GM23338 (cell line): ENCODE results near the gene MARCHF3.
A peak's percentile ranks its signal among the peaks of the same experiment; 100 is the strongest.

Experiments
- EZH2 ChIP-seq: fragments of 200-600 bp; sonication (generic); IDR thresholded peaks from one replicate; pipeline ENCODE4 v1.8.0; 2017; ENCODE audit warnings: antibody characterized with exemption, mild to moderate bottlenecking, low read depth; ENCODE audit not compliant: unreplicated experiment
- EZH2phosphoT487 ChIP-seq: fragments of 200-600 bp; sonication (generic); IDR thresholded peaks from one replicate; pipeline ENCODE4 v1.8.1; 2018; ENCODE audit warnings: antibody characterized with exemption; ENCODE audit not compliant: unreplicated experiment
- JUNB ChIP-seq: IDR thresholded peaks from one replicate; pipeline ENCODE4 v1.6.1; 2016; ENCODE audit warnings: antibody characterized with exemption; ENCODE audit not compliant: unreplicated experiment
- POLR2AphosphoS5 ChIP-seq: IDR thresholded peaks from 2 replicates; pipeline ENCODE4 v1.6.1; 2016; ENCODE audit warnings: antibody characterized with exemption, low read depth
- STAT1 ChIP-seq: IDR thresholded peaks from one replicate; pipeline ENCODE4 v1.6.1; 2016; ENCODE audit warnings: antibody characterized with exemption; ENCODE audit not compliant: unreplicated experiment
- TF ChIP-seq, protein P1 (sequence below): fragments of 250-450 bp; sonication (Bioruptor Pico); IDR thresholded peaks from 2 replicates; pipeline ENCODE4 v1.5.0; 2020; ENCODE audit warnings: mild to moderate bottlenecking, moderate library complexity
- TF ChIP-seq, protein P2 (sequence below), 2 experiments: fragments of 200-600 bp in 1 of 2; sonication (generic) in 1 of 2; conservative IDR thresholded peaks; 2 replicates each; pipeline versions ENCODE4 v1.5.1 to v1.6.1; 2016 to 2017; ENCODE audit warnings: antibody characterized with exemption in 2 of 2, low read depth in 2 of 2, mild to moderate bottlenecking in 2 of 2, moderate library complexity in 1 of 2
- TF ChIP-seq, protein P3 (sequence below): IDR thresholded peaks from one replicate; pipeline ENCODE4 v1.6.1; 2018; ENCODE audit warnings: antibody characterized with exemption; ENCODE audit not compliant: unreplicated experiment

DNA sequence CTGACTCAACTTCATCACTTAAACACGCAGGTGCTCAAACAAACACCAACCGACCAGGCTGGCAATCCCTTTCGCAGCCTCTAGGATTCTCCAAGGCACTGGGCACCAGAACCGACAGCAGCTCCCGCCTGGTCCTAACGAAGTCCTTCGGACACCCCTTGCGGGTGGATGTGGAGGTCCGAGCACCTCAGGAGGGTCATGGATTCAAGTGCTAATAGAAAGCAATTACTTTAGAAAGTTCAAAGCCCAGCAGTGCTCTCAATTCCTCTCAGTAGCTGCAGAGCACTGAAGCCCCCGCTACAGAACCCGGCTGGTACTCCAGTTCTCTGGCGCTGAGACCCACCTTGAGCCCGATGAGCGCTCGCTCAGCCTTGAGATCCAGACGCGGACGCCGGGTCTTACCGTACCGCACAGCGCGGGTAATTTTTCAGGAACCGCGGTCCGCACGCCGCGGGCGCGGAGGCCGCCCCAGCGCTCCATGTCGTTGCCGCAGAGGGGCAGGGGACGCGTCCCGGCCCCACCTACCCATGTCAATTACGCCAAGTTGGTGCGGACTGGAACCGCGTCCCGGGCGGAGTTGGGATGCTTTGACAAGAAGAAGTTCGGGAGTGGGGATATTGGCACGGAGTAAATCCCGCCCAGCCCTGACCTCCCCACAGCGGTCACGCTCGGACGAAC lies 638 bp downstream of the MARCHF3 start:
- TF ChIP-seq JUNB: no peak
- no peak for TF ChIP-seq POLR2AphosphoS5
- TF ChIP-seq, protein P1, sequence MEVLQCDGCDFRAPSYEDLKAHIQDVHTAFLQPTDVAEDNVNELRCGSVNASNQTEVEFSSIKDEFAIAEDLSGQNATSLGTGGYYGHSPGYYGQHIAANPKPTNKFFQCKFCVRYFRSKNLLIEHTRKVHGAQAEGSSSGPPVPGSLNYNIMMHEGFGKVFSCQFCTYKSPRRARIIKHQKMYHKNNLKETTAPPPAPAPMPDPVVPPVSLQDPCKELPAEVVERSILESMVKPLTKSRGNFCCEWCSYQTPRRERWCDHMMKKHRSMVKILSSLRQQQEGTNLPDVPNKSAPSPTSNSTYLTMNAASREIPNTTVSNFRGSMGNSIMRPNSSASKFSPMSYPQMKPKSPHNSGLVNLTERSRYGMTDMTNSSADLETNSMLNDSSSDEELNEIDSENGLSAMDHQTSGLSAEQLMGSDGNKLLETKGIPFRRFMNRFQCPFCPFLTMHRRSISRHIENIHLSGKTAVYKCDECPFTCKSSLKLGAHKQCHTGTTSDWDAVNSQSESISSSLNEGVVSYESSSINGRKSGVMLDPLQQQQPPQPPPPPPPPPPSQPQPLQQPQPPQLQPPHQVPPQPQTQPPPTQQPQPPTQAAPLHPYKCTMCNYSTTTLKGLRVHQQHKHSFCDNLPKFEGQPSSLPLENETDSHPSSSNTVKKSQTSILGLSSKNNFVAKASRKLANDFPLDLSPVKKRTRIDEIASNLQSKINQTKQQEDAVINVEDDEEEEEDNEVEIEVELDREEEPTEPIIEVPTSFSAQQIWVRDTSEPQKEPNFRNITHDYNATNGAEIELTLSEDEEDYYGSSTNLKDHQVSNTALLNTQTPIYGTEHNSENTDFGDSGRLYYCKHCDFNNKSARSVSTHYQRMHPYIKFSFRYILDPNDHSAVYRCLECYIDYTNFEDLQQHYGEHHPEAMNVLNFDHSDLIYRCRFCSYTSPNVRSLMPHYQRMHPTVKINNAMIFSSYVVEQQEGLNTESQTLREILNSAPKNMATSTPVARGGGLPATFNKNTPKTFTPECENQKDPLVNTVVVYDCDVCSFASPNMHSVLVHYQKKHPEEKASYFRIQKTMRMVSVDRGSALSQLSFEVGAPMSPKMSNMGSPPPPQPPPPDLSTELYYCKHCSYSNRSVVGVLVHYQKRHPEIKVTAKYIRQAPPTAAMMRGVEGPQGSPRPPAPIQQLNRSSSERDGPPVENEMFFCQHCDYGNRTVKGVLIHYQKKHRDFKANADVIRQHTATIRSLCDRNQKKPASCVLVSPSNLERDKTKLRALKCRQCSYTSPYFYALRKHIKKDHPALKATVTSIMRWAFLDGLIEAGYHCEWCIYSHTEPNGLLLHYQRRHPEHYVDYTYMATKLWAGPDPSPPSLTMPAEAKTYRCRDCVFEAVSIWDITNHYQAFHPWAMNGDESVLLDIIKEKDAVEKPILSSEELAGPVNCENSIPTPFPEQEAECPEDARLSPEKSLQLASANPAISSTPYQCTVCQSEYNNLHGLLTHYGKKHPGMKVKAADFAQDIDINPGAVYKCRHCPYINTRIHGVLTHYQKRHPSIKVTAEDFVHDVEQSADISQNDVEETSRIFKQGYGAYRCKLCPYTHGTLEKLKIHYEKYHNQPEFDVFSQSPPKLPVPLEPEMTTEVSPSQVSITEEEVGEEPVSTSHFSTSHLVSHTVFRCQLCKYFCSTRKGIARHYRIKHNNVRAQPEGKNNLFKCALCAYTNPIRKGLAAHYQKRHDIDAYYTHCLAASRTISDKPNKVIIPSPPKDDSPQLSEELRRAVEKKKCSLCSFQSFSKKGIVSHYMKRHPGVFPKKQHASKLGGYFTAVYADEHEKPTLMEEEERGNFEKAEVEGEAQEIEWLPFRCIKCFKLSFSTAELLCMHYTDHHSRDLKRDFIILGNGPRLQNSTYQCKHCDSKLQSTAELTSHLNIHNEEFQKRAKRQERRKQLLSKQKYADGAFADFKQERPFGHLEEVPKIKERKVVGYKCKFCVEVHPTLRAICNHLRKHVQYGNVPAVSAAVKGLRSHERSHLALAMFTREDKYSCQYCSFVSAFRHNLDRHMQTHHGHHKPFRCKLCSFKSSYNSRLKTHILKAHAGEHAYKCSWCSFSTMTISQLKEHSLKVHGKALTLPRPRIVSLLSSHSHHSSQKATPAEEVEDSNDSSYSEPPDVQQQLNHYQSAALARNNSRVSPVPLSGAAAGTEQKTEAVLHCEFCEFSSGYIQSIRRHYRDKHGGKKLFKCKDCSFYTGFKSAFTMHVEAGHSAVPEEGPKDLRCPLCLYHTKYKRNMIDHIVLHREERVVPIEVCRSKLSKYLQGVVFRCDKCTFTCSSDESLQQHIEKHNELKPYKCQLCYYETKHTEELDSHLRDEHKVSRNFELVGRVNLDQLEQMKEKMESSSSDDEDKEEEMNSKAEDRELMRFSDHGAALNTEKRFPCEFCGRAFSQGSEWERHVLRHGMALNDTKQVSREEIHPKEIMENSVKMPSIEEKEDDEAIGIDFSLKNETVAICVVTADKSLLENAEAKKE: no peak
- TF ChIP-seq, protein P2, sequence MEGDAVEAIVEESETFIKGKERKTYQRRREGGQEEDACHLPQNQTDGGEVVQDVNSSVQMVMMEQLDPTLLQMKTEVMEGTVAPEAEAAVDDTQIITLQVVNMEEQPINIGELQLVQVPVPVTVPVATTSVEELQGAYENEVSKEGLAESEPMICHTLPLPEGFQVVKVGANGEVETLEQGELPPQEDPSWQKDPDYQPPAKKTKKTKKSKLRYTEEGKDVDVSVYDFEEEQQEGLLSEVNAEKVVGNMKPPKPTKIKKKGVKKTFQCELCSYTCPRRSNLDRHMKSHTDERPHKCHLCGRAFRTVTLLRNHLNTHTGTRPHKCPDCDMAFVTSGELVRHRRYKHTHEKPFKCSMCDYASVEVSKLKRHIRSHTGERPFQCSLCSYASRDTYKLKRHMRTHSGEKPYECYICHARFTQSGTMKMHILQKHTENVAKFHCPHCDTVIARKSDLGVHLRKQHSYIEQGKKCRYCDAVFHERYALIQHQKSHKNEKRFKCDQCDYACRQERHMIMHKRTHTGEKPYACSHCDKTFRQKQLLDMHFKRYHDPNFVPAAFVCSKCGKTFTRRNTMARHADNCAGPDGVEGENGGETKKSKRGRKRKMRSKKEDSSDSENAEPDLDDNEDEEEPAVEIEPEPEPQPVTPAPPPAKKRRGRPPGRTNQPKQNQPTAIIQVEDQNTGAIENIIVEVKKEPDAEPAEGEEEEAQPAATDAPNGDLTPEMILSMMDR (conservative IDR thresholded peaks at IDR 0.05; ENCODE audit: low read depth in 2 of 2): peak; percentile 25 to 55; a peak in 3 of 4 replicates
- TF ChIP-seq EZH2phosphoT487: no peak
- no peak for TF ChIP-seq EZH2
- TF ChIP-seq, protein P3, sequence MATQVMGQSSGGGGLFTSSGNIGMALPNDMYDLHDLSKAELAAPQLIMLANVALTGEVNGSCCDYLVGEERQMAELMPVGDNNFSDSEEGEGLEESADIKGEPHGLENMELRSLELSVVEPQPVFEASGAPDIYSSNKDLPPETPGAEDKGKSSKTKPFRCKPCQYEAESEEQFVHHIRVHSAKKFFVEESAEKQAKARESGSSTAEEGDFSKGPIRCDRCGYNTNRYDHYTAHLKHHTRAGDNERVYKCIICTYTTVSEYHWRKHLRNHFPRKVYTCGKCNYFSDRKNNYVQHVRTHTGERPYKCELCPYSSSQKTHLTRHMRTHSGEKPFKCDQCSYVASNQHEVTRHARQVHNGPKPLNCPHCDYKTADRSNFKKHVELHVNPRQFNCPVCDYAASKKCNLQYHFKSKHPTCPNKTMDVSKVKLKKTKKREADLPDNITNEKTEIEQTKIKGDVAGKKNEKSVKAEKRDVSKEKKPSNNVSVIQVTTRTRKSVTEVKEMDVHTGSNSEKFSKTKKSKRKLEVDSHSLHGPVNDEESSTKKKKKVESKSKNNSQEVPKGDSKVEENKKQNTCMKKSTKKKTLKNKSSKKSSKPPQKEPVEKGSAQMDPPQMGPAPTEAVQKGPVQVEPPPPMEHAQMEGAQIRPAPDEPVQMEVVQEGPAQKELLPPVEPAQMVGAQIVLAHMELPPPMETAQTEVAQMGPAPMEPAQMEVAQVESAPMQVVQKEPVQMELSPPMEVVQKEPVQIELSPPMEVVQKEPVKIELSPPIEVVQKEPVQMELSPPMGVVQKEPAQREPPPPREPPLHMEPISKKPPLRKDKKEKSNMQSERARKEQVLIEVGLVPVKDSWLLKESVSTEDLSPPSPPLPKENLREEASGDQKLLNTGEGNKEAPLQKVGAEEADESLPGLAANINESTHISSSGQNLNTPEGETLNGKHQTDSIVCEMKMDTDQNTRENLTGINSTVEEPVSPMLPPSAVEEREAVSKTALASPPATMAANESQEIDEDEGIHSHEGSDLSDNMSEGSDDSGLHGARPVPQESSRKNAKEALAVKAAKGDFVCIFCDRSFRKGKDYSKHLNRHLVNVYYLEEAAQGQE: no peak
- no peak for TF ChIP-seq STAT1
